Umbilical cord (tissue), 1 donor: Measurements from ENCODE around the gene TAX1BP1. TPM values are rescaled to one million over a fixed set of nuclear protein-coding genes. Genes with fewer than 3 reads are reported as not detected.

Experiments
- total RNA-seq: library from RNA; depleted of rRNA; stranded (reverse); fragments of >200 nt; gene quantifications from one replicate; pipeline ENCODE4 v1.2.3, GENCODE V29; 2014; ENCODE audit warnings: low replicate concordance; ENCODE audit not compliant: insufficient read depth

The TAX1BP1 gene
- total RNA-seq, 1 donor from 2014 or later = 82.8 TPM

Other genes with a start within 250 kb of the TAX1BP1 start
- gene HIBADH, start 77.3 kb upstream of the TAX1BP1 start, total RNA-seq = 26.5 TPM